Endothelial cell of umbilical vein (primary cell): ENCODE results near the gene FILIP1. TPM values are rescaled to one million over a fixed set of nuclear protein-coding genes. Genes with fewer than 3 reads are reported as not detected.

ENCODE experiments used
- BruUV-seq: library from RNA; stranded (reverse); fragments of 400-500 nt; replicated peaks from 2 replicates; lab custom pipeline; 2021; lab: Mats Ljungman, UMichigan
- CTCF ChIA-PET: fragments of 300-600, 350-600 bp; sonication (Branson Sonifier 250); formaldehyde crosslinking; loops from one replicate; lab custom pipeline; 2021; ENCODE audit warnings: antibody characterized with exemption, inconsistent platforms; lab: Charles Lee
- POLR2A ChIA-PET: fragments of 300-600, 350-600 bp; sonication (Branson Sonifier 250); formaldehyde crosslinking; loops from one replicate; lab custom pipeline; 2021; ENCODE audit warnings: antibody characterized with exemption, inconsistent platforms; lab: Charles Lee
- DNase-seq: peaks from one replicate; pipeline ENCODE4 v3.0.0-alpha.2; 2011; ENCODE audit warnings: low read depth, low spot score
- FAIRE-seq: peaks from 2 replicates; lab custom pipeline; 2011; peaks lifted over from hg19 to GRCh38; lab: Jason Lieb, UNC
- H2AFZ ChIP-seq: 2 replicates; pipeline ENCODE4 v1.6.0; 2012; ENCODE audit warnings: low read depth, low read length, control low read depth, inconsistent platforms
- H3K27ac ChIP-seq: 2 replicates; pipeline ENCODE4 v1.5.1; 2011; ENCODE audit warnings: low read depth, mild to moderate bottlenecking, control low read depth, low read length, moderate library complexity; ENCODE audit not compliant: insufficient read depth
- H3K27me3 ChIP-seq, 2 experiments: 2 replicates each; pipeline versions ENCODE4 v1.6.0 to v1.6.1; 2011; ENCODE audit warnings: low read length in 2 of 2, mixed read lengths in 1 of 2; ENCODE audit not compliant: control insufficient read depth in 2 of 2, insufficient read depth in 2 of 2
- H3K36me3 ChIP-seq, 2 experiments: 2 replicates in 1 of 2; 3 replicates in 1 of 2; pipeline ENCODE4 v1.5.1; 2011; ENCODE audit warnings: low read length in 2 of 2, mild to moderate bottlenecking in 1 of 2, moderate library complexity in 1 of 2; ENCODE audit not compliant: control insufficient read depth in 2 of 2, insufficient read depth in 2 of 2; ENCODE audit errors: extremely low read depth in 1 of 2
- H3K4me1 ChIP-seq: 3 replicates; pipeline ENCODE4 v1.5.1; 2011; ENCODE audit warnings: mild to moderate bottlenecking, low read length; ENCODE audit not compliant: control insufficient read depth, insufficient read depth; ENCODE audit errors: extremely low read depth
- H3K4me2 ChIP-seq: 2 replicates; pipeline ENCODE4 v1.6.1; 2011; ENCODE audit warnings: low read length, control low read depth, mixed read lengths; ENCODE audit not compliant: insufficient read depth
- H3K4me3 ChIP-seq, 3 experiments: fragments of 200-600 bp in 1 of 3; sonication (generic), shearing (Covaris generic) in 1 of 3; replicated peaks in 1 of 3; 2 replicates each; pipeline ENCODE4 v1.5.1; 2011 to 2016; ENCODE audit warnings: control low read depth in 3 of 3, low read length in 3 of 3, mild to moderate bottlenecking in 2 of 3, inconsistent platforms in 1 of 3, low read depth in 1 of 3, moderate library complexity in 1 of 3; ENCODE audit not compliant: insufficient read depth in 1 of 3
- H3K79me2 ChIP-seq: 2 replicates; pipeline ENCODE4 v1.6.0; 2012; ENCODE audit warnings: low read length, inconsistent platforms; ENCODE audit not compliant: control insufficient read depth, insufficient read depth
- H3K9ac ChIP-seq: replicated peaks from 2 replicates; pipeline ENCODE3; 2011; ENCODE audit warnings: low read length, control low read depth; ENCODE audit not compliant: insufficient read depth; ENCODE audit errors: extremely low read depth
- H3K9me1 ChIP-seq: replicated peaks from 3 replicates; pipeline ENCODE4 v1.6.0; 2011; ENCODE audit warnings: mild to moderate bottlenecking, low read length; ENCODE audit not compliant: control insufficient read depth, insufficient read depth; ENCODE audit errors: extremely low read depth
- H3K9me3 ChIP-seq: replicated peaks from 2 replicates; pipeline ENCODE4 v1.5.1; 2012; ENCODE audit warnings: low read length, inconsistent platforms; ENCODE audit not compliant: control insufficient read depth, insufficient read depth
- H4K20me1 ChIP-seq: replicated peaks from 2 replicates; pipeline ENCODE3; 2011; ENCODE audit warnings: mild to moderate bottlenecking, low read length; ENCODE audit not compliant: control insufficient read depth, insufficient read depth; ENCODE audit errors: extremely low read depth
- EZH2 ChIP-seq: IDR thresholded peaks from 2 replicates; pipeline ENCODE4 v1.6.1; 2012; ENCODE audit warnings: borderline replicate concordance, low read depth, mild to moderate bottlenecking, moderate library complexity, low read length, inconsistent platforms; ENCODE audit not compliant: severe bottlenecking
- FOS ChIP-seq: IDR thresholded peaks from 2 replicates; pipeline ENCODE4 v1.6.1; 2011; ENCODE audit warnings: mild to moderate bottlenecking, low read length, moderate library complexity, borderline replicate concordance; ENCODE audit not compliant: insufficient read depth
- GATA2 ChIP-seq: IDR thresholded peaks from 2 replicates; pipeline ENCODE4 v1.7.0; 2011; ENCODE audit warnings: low read depth, mild to moderate bottlenecking, moderate library complexity, mixed read lengths, low read length; ENCODE audit not compliant: insufficient read length, insufficient read depth
- JUN ChIP-seq: IDR thresholded peaks from 2 replicates; pipeline ENCODE4 v1.6.1; 2011; ENCODE audit warnings: borderline replicate concordance, low read depth; ENCODE audit not compliant: insufficient read length, insufficient read depth
- MYC ChIP-seq: IDR thresholded peaks from one replicate; pipeline ENCODE4 v1.6.1; 2011; ENCODE audit warnings: mild to moderate bottlenecking, low read depth, low read length
- POLR2A ChIP-seq: IDR thresholded peaks from 2 replicates; pipeline ENCODE4 v1.6.1; 2012; ENCODE audit warnings: low read depth, mild to moderate bottlenecking, control low read depth, low read length
- POLR2AphosphoS5 ChIP-seq: IDR thresholded peaks from 2 replicates; pipeline ENCODE4 v1.6.1; 2012; ENCODE audit warnings: low read depth, mild to moderate bottlenecking, control low read depth, low read length, moderate library complexity; ENCODE audit not compliant: insufficient read depth
- dilution Hi-C: fragments of 300-500 bp; cut with MboI; formaldehyde crosslinking; loops from one replicate; pipeline ENCODE4 v1.15.0; 2019; ENCODE audit warnings: low sequenced_read_pairs; ENCODE audit not compliant: extremely low pct_ligation_motif_present
- intact Hi-C: fragments of 100-400 bp; cut with micrococcal nuclease; formaldehyde crosslinking; loops from one replicate; pipeline ENCODE4 v1.10.0; 2022
- polyA plus RNA-seq, 4 experiments: library from polyadenylated mRNA; depleted of rRNA in 3 of 4; stranded (reverse) in 3 of 4; unstranded in 1 of 4; fragments of >200 nt; gene quantifications; 2 replicates each; pipeline versions ENCODE4 v1.2.1 to v1.2.3, GENCODE V29; 2011 to 2012; ENCODE audit warnings: missing spikeins in 1 of 4
- total RNA-seq: library from RNA; stranded (reverse); gene quantifications from 2 replicates; pipeline ENCODE4 v1.2.3, GENCODE V29; 2021
- TF ChIP-seq, protein P1 (sequence below), 2 donors: IDR thresholded peaks; 1 replicate in 1 of 2; 2 replicates in 1 of 2; pipeline ENCODE4 v1.5.1; 2011; ENCODE audit warnings: low read length in 2 of 2, mild to moderate bottlenecking in 2 of 2, moderate library complexity in 2 of 2, control low read depth in 1 of 2, inconsistent platforms in 1 of 2, low read depth in 1 of 2; ENCODE audit not compliant: insufficient read depth in 1 of 2; ENCODE audit errors: extremely low read depth in 1 of 2
- TF ChIP-seq, protein P2 (sequence below): IDR thresholded peaks from 2 replicates; pipeline ENCODE4 v1.6.1; 2011; ENCODE audit not compliant: insufficient read depth, insufficient read length

FILIP1 gene
- total and polyA plus RNA-seq, 2 donors (not counting 3 experiments of a cell fraction or from before 2014, with no cell fraction given): 2.8 to 13.7 TPM

GRCh38 chr6:75291331-75291730 lies 202.3 kb downstream of the FILIP1 start:
- no peaks in the 10 kb centered on the region for H3K36me3 ChIP-seq
- no peaks in the 10 kb centered on the region for H3K4me1 ChIP-seq
- intact Hi-C loops (no loop called here), dilution Hi-C loops (no loop called here)
- ChIA-PET POLR2A (no interaction called here), CTCF (no interaction called here)
- DNase-seq: no peak
- H3K9me3 ChIP-seq: no peaks in the 10 kb centered on the region
- H2AFZ ChIP-seq: no peak overlapping the region
- H3K9ac ChIP-seq: no peak overlapping the region
- TF ChIP-seq JUN (no peak), FOS (no peak), GATA2 (no peak), EZH2 (no peak), POLR2AphosphoS5 (no peak), MYC (no peak), POLR2A (no peak)
- TF ChIP-seq, protein P1, sequence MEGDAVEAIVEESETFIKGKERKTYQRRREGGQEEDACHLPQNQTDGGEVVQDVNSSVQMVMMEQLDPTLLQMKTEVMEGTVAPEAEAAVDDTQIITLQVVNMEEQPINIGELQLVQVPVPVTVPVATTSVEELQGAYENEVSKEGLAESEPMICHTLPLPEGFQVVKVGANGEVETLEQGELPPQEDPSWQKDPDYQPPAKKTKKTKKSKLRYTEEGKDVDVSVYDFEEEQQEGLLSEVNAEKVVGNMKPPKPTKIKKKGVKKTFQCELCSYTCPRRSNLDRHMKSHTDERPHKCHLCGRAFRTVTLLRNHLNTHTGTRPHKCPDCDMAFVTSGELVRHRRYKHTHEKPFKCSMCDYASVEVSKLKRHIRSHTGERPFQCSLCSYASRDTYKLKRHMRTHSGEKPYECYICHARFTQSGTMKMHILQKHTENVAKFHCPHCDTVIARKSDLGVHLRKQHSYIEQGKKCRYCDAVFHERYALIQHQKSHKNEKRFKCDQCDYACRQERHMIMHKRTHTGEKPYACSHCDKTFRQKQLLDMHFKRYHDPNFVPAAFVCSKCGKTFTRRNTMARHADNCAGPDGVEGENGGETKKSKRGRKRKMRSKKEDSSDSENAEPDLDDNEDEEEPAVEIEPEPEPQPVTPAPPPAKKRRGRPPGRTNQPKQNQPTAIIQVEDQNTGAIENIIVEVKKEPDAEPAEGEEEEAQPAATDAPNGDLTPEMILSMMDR (IDR thresholded peaks at IDR 0.05; ENCODE audit: extremely low read depth in 1 of 2, insufficient read depth in 1 of 2, low read depth in 1 of 2, low read length in 2 of 2): no peak
- TF ChIP-seq, protein P2, sequence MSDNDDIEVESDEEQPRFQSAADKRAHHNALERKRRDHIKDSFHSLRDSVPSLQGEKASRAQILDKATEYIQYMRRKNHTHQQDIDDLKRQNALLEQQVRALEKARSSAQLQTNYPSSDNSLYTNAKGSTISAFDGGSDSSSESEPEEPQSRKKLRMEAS: no peak
- no peaks in the 10 kb centered on the region for H3K27me3 ChIP-seq
- BruUV-seq: no TSS peak
- FAIRE-seq: no peak
- no peak overlapping the region for H3K27ac ChIP-seq
- H3K4me2 ChIP-seq: no peak overlapping the region
- H3K79me2 ChIP-seq: no peaks in the 10 kb centered on the region
- no peaks in the 10 kb centered on the region for H4K20me1 ChIP-seq
- H3K4me3 ChIP-seq: no peak overlapping the region
- H3K9me1 ChIP-seq: no peaks in the 10 kb centered on the region
